T-helper 2 cell treated with Interferon-gamma antibody and Interleukin-4, amounts not matched to agents 5 μg/mL and 100 μg/mL, for 36 hours (primary cell): ENCODE data around the gene MRLN.
A peak's percentile ranks its signal among the peaks of the same experiment; 100 is the strongest.
"Not testable (repeated sequence)": the region's sequence is repeated elsewhere in the genome, so short reads cannot be mapped to it uniquely, and the experiment has no call there.

Experiments used
- DNase-seq: peaks from one replicate; pipeline ENCODE4 v3.0.0; 2021; ENCODE audit warnings: low spot score
- H3K27ac Mint-ChIP-seq: one replicate; pipeline ENCODE4 v1.8.0; 2021; ENCODE audit warnings: mild to moderate bottlenecking, mixed read lengths
- H3K27me3 Mint-ChIP-seq: one replicate; pipeline ENCODE4 v1.8.0; 2021; ENCODE audit warnings: low read depth, mixed read lengths
- H3K36me3 Mint-ChIP-seq: one replicate; pipeline ENCODE4 v1.8.0; 2021; ENCODE audit warnings: low read depth, mixed read lengths
- H3K4me1 Mint-ChIP-seq: one replicate; pipeline ENCODE4 v1.8.0; 2021; ENCODE audit warnings: low read depth, mixed read lengths
- H3K4me3 Mint-ChIP-seq: one replicate; pipeline ENCODE4 v1.8.0; 2022; ENCODE audit warnings: mild to moderate bottlenecking, moderate library complexity, mixed read lengths
- H3K9me3 Mint-ChIP-seq: one replicate; pipeline ENCODE4 v1.8.0; 2021; ENCODE audit warnings: mixed read lengths

The MRLN gene

DNA sequence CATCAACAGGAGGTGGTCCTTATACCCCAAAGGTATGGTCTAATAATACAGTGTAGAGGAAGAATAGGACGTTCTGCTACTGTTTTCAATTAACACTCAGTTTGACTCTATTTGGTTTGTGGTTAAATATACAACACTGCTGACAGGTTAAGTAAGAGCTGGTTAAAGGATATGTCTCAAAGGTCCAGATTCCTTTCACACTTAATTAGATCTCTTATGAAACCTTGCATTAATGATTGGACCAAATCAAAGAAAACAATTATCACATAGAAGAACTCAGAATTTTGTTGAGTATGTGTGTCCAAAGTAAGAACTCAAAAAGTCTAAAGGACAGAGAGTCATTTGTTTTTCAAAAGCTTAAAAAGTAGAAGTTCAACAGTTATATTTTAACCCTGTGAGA is 18.0 kb downstream of the MRLN start:
- Mint-ChIP-seq H3K36me3 (no peaks in the 10 kb centered on the region), H3K9me3 (no peaks in the 10 kb centered on the region), H3K27ac (no peak overlapping the region), H3K4me1 (peaks cover 3% of the 10 kb centered on the region), H3K27me3 (peaks cover 10% of the 10 kb centered on the region), H3K4me3 (no peak overlapping the region)
- DNase-seq, result no peak

DNA sequence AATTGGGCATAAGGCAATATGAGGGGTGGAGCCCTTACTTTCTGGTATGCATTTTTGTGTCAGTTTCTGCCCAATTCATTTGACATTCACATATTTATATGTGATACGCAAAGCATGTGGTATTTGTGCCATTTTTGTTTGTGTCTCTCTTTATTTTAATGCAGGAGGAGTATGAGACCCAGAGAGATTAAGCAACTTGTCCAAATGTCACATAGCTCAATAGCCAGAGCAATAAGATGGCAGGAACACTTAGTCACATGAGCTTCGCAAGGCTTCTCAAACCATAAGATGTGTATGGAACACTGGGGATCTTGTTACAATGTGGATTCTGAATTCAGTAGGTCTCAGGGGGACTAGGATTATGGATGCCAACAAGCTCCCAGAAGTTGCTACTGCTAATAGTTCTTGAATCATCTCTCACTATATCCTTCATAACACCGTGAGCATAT is 19.2 kb downstream of the MRLN start:
- no peaks in the 10 kb centered on the region for H3K9me3 Mint-ChIP-seq
- DNase-seq, result no peak
- no peak overlapping the region for H3K27ac Mint-ChIP-seq
- no peaks in the 10 kb centered on the region for H3K36me3 Mint-ChIP-seq
- H3K27me3 Mint-ChIP-seq, result peaks cover 13% of the 10 kb centered on the region
- H3K4me1 Mint-ChIP-seq, result peaks cover 3% of the 10 kb centered on the region
- no peak overlapping the region for H3K4me3 Mint-ChIP-seq

DNA sequence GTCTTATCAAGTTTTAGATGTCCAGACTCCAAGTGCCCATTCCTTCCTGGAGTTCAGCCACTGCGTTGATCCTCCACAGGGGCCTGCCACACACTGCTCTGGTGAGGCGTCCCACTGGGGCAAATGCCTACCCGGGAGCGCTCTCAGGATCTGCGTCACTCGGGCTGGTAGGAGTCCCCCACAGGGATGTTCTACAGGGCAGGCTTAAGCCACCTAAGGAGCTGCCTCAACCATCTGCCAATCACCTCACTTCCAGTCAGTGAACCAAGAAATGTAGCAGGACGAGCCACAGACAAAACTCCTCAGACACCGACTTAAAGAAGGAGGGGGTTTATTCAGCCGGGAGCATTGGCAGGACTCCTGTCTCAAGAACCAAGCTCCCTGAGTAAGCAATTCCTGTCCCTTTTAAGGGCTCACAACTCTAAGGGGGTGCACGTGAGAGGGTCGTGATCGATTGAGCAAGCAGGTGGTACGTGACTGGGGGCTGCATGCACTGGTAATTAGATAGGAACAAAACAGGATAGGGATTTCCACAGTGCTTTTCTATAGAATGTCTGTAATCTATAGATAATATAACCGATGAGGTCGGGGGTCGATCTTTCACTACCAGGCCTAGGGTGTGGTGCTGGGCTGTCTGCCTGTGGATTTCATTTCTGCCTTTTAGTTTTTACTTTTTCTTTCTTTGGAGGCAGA is 19.8 kb downstream of the MRLN start:
- not testable (repeated sequence) for H3K4me1 Mint-ChIP-seq, H3K4me3 Mint-ChIP-seq, H3K27ac Mint-ChIP-seq, H3K9me3 Mint-ChIP-seq, DNase-seq, H3K36me3 Mint-ChIP-seq
- peaks cover 13% of the 10 kb centered on the region for H3K27me3 Mint-ChIP-seq

DNA sequence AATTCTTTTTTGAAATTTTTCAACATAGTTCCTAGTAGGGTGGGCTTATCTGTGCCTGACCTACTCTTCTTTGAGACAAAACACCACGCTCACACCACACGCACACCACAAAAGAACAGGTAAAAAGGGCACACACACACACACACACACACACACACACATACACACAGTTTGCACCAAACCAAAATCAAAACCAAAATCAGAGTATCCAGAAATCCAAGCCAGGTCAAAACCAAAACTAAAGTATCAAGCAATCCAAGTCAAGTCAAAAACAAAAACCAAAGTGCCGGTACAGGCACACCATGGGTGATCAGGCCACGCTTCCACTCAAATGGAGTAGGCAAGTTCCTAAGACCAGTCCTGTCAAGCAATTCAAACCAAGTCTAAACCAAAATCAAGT is 20.4 kb downstream of the MRLN start:
- H3K4me3 Mint-ChIP-seq, result not testable (repeated sequence)

DNA sequence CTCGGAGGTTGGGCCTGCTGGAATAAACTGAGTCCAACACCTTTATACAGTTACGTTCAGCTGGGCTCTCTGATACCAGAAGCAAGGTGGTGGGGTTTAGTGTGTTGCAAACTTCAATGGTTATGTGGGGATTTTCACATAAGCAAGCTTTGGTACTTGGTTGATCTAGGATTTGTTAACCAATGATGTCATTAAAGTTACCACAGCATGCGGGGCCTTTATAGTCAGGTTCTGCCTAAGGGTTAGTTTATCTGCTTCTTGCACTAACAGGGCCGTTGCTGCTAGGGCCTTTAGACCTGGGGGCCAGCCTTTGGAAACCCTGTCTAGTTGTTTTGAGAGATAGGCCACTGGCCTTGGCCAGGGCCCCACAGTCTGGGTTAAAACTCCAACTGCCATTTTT is 24.1 kb downstream of the MRLN start:
- DNase-seq, H3K9me3 Mint-ChIP-seq, H3K27me3 Mint-ChIP-seq, H3K36me3 Mint-ChIP-seq, H3K4me1 Mint-ChIP-seq, H3K4me3 Mint-ChIP-seq, H3K27ac Mint-ChIP-seq: not testable (repeated sequence)

More for the DNA sequence above, 20.4 kb downstream of the MRLN start:
- H3K27ac Mint-ChIP-seq, H3K4me1 Mint-ChIP-seq, H3K36me3 Mint-ChIP-seq, H3K9me3 Mint-ChIP-seq, DNase-seq: not testable (repeated sequence)
- peaks cover 11% of the 10 kb centered on the region for H3K27me3 Mint-ChIP-seq

DNA sequence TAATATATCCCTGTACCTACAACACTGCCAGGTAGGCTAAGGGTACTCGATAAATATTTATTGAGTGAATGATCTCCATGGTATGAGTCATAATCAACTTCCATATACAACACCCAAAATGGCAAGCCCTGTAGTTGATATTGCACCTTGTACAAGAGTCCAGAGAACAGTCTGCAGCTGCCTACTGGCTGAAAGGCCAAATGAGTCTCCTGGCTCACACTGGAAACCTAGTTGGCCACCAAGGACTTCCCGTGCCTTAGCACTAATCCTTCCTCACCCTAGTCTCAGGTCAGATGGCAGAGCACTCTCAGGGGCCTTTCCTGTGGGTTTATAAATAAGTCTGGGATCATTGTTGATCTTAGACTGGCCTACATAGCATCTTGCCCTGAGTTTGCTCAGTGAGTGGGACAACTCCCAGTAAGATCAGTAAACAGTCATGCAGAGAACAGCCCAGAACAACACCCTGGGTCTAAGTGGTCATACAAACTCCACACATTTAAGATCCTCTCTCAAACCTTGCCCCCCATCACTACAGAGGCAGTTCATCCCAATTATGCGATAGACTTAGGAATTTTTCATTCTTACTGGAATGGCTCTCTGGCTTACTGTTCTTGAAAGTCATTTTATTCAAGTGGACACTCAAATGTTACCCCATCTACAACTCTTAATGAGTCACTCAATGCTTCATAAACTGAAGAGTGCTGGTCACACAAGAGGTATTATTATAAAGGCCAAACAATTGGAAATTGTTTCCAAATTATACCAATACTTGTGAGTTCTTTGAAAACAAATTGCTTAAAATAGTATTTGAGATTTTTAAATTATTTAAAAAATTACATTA is 28.9 kb downstream of the MRLN start:
- Mint-ChIP-seq H3K36me3 (no peaks in the 10 kb centered on the region), H3K27ac (no peak overlapping the region), H3K4me1 (no peaks in the 10 kb centered on the region), H3K4me3 (no peak overlapping the region), H3K27me3 (peaks cover 11% of the 10 kb centered on the region), H3K9me3 (peaks cover 5% of the 10 kb centered on the region)
- DNase-seq, result no peak

DNA sequence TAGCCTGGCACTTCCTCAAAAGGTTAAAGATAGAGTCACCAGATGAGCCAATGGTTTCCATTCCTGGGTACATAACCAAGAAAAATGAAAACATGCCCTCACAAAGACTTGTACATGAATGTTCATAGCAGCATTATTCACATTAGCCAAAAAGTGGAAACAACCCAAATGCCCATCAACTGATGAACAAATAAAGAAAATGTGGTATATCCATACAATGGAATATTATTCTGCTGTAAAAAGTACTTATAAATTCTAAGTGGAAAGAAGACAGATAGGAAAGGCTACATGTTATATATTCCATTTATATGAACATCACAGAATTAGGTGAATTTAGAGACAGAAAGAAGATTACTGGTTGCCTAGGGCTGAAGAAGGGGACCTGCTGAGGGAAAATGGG is 32.9 kb downstream of the MRLN start:
- no peak overlapping the region for H3K4me3 Mint-ChIP-seq
- H3K36me3 Mint-ChIP-seq, result no peaks in the 10 kb centered on the region
- peaks cover 29% of the 10 kb centered on the region for H3K27me3 Mint-ChIP-seq
- DNase-seq, result no peak
- no peaks in the 10 kb centered on the region for H3K4me1 Mint-ChIP-seq
- no peak overlapping the region for H3K27ac Mint-ChIP-seq
- H3K9me3 Mint-ChIP-seq, result peaks cover 5% of the 10 kb centered on the region

DNA sequence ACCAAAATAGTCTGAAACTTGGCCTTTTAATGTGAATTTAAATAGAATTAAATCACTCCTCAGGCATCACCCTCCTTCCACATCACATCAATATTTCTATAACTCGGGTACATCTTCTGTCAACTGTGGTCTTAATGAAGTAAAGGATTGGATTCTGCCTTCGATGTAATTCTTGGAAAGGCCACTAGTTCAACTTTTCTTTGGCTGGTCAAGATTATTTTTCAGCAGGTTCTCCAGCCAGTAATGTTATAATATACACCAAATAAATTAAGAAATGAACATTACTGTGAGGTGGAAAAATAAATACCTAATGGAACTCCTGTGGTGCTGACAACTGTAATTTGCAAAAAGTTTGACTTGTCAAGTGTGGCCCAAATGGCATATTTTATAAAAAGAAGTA is 33.9 kb downstream of the MRLN start:
- Mint-ChIP-seq H3K27me3 (peaks cover 35% of the 10 kb centered on the region), H3K4me1 (no peaks in the 10 kb centered on the region), H3K36me3 (no peaks in the 10 kb centered on the region), H3K27ac (no peak overlapping the region), H3K9me3 (peaks cover 5% of the 10 kb centered on the region), H3K4me3 (no peak overlapping the region)
- DNase-seq, result no peak

DNA sequence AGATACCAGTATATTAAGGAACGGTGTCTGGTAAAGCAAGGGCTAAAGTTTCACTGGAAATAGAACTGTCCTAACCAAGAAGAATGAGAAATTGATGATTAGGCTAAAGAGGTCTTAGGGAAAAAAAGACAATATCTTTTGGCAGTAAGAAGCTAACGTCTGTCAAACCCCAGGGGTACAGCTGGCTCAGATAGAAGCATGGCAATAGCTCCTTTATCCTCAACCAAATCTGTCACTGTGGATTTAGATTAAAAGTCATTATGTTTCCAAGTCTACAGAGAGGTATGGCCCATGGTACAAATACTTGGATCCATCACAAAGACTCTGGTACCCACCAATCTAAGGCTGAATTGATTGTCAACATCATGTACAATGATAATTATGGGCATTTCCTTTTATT is 35.0 kb downstream of the MRLN start:
- no peak for DNase-seq
- H3K27me3 Mint-ChIP-seq, result peaks cover 46% of the 10 kb centered on the region
- H3K27ac Mint-ChIP-seq, result no peak overlapping the region
- H3K36me3 Mint-ChIP-seq, result no peaks in the 10 kb centered on the region
- H3K9me3 Mint-ChIP-seq, result peaks cover 5% of the 10 kb centered on the region
- no peak overlapping the region for H3K4me3 Mint-ChIP-seq
- H3K4me1 Mint-ChIP-seq, result no peaks in the 10 kb centered on the region

DNA sequence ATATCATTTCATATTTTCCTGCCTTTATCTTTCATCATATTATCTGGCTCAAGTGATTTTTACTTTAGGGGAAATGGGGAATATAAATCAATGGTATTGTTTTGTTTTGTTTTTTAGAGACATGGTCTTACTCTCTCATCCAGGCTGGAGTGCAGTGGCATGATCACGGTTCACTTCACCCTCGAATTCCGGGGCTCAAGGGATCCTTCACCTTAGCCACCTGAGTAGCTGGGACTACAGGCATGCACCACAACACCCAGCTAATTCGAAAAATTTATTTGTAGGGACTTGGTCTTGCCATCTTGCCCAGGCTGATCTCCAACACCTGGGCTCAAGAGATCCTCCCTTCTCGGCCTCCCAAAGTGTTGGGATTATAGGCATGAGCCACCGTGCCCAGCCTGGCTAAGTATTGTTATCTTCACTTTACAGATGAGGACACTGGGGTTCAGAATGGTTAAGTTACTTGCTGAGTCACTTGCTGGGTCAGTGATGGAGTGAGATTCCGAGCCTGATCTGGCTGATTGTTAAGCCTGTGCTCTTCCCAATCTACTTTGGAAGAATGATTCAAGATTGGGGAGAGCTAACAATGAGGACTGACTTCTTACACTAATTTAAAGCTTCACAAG is 39.9 kb downstream of the MRLN start:
- Mint-ChIP-seq H3K9me3 (no peaks in the 10 kb centered on the region), H3K36me3 (no peaks in the 10 kb centered on the region), H3K4me1 (peaks cover 6% of the 10 kb centered on the region), H3K27me3 (peaks cover 70% of the 10 kb centered on the region), H3K27ac (no peak overlapping the region), H3K4me3 (no peak overlapping the region)
- DNase-seq, result no peak

DNA sequence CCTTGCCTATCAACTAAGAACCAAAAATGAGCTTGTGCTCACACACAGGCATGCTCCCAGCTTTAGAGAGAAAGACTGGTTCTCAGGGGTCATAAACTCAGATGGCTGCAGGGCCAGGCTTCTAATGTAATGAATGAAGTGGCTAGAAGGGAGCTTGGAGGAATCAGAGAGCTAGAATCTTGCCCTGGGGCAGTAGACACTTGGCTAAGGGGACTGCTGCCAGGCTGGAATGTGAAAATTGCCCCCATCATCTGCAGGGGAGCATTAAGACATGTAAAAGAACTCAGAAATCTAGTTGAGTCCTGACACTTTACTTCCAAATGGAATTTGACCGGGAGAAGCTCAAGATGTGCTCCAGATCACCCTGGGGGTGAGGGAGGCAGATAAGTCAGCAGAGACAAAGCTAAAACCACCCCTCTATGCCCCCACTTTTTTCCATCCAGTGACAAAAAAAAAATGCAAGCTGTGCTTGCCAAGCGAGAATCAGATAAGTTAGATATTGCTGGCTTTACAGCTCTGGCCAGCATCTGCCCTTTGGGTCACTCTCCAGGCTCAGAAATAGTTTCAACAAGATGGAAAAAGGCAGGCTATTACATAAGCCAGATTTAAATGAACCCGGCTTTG is 41.3 kb downstream of the MRLN start:
- Mint-ChIP-seq H3K4me3 (no peak overlapping the region), H3K36me3 (no peaks in the 10 kb centered on the region), H3K27ac (no peak overlapping the region), H3K4me1 (peaks cover 6% of the 10 kb centered on the region), H3K27me3 (peaks cover 72% of the 10 kb centered on the region), H3K9me3 (no peaks in the 10 kb centered on the region)
- DNase-seq, result no peak

DNA sequence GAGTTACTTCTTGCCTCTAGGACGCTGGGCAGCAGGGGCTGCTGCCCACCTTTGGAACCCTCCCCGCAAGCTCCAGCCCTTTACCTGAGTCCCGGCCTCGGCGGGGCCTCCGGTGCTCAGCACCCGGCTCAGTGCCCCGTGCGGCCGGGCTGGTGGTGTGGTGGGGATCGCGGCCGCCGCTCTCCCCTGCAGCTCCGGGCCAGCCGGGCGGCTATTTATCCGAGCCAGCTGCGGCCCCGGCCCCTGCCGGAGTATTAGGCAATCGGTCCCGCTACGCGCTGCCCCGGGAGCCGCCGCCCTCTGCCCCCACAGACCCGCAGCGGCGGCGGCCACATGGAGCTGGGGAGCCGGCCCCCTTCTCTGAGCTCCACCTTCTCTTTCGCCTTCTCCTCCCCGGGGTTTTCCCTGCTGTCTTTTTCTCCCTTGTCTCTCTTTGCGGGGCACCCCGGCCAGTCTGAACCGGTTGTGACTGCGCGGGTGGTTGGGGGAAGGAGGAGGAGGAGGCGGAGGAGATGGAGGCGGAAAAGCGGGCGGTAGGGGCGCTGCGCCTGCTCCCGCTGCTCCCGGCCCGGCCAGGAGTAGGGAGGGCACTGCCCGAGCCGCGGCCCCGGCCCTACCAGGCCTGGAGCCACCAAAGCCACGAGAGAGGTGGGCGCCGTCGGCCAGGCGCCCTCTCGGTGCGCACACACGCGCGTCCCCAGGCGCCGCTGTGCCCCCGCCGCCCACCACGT is 43.7 kb downstream of the MRLN start, which contains the start of gene SLC16A9:
TSS of gene SLC16A9 (minus strand) at position 456 of the 731 bp plus-strand sequence. CDS start 25,559 bp downstream, outside the sequence.
- no peaks in the 10 kb centered on the region for H3K36me3 Mint-ChIP-seq
- no peaks in the 10 kb centered on the region for H3K9me3 Mint-ChIP-seq
- DNase-seq, result peak; percentile 71
- peaks cover 71% of the 10 kb centered on the region for H3K27me3 Mint-ChIP-seq
- H3K4me1 Mint-ChIP-seq, result peaks cover 6% of the 10 kb centered on the region
- H3K27ac Mint-ChIP-seq, result no peak within 1 kb of the TSS
- peak within 1 kb of the TSS; percentile 70 for H3K4me3 Mint-ChIP-seq

DNA sequence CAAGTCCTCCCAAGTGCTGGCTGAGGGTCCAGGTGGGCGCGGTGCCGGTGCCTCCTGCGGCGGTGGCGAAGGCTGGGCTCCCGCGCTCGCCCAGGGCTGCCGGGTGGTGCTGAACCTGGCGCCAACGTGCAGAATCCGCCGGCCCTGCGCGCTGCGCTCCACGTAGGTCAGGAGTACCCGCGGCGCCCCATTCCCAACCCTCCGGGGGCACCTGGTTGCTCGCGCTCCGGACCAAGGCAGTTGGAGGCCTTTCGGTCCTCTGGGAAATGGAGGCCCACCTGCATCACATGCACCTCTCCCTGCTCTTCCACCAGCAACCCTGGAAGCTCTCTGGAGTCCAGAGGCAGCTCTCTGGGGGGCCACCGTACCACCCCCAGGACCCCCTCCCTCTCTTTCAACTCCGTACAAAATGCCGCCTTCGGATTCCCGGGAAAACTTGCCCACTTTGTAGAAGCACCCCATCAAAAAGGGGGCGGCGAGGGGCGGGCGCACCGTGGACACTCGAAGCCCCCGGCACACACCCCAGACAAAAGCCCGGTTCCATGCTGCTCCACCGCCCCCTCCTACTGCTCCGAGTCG is 44.4 kb downstream of the MRLN start:
- H3K4me3 Mint-ChIP-seq, result peak overlapping the region; percentile 68
- no peaks in the 10 kb centered on the region for H3K9me3 Mint-ChIP-seq
- peaks cover 65% of the 10 kb centered on the region for H3K27me3 Mint-ChIP-seq
- H3K4me1 Mint-ChIP-seq, result peaks cover 6% of the 10 kb centered on the region
- no peak for DNase-seq
- no peak overlapping the region for H3K27ac Mint-ChIP-seq
- H3K36me3 Mint-ChIP-seq, result no peaks in the 10 kb centered on the region
